ENCODE data around the gene ELK4. TPM values are rescaled to one million over a fixed set of nuclear protein-coding genes. Genes with fewer than 3 reads are reported as not detected.

ELK4 gene
- total and polyA plus RNA-seq, 2 of the 4 experiments (the other 2 are of a cell fraction): 4.6 to 11.3 TPM

- no peaks in the 10 kb centered on the region; a peak in 1 of 4 replicates for H3K79me1 ChIP-seq (ENCODE audit: low read depth in 1 of 2, low read length in 2 of 2)
- no peak overlapping the region for H3K18ac ChIP-seq (ENCODE audit: low read depth, low read length)
- H3K4me1 ChIP-seq (ENCODE audit: control insufficient read depth, insufficient read depth, low read length): peaks cover 7% of the 10 kb centered on the region; the same call in 1 of the 2 replicates
- intact Hi-C loops (cut with micrococcal nuclease): loop anchor here (10.0 kb wide), 2 partner anchors 295 to 455 kb away; partner anchors contain the start of gene KLHDC8A
- TF ChIP-seq RAD21 (IDR thresholded peaks at IDR 0.05; ENCODE audit: low read length) (no peak), ELK1 (IDR thresholded peaks at IDR 0.05; ENCODE audit: borderline replicate concordance, low read depth, low read length) (no peak), SMC3 (IDR thresholded peaks at IDR 0.05; ENCODE audit: low read depth, low read length) (no peak), BHLHE40 (IDR thresholded peaks at IDR 0.05; ENCODE audit: low read depth, low read length) (no peak), CHD1 (IDR thresholded peaks at IDR 0.05; ENCODE audit: low read depth, low read length) (no peak), FOS (IDR thresholded peaks at IDR 0.05; ENCODE audit: low read depth, low read length) (no peak), USF2 (IDR thresholded peaks at IDR 0.05; ENCODE audit: low read depth, low read length) (no peak), CEBPB (IDR thresholded peaks at IDR 0.05; ENCODE audit: low read depth, low read length) (no peak), RFX5 (IDR thresholded peaks at IDR 0.05; ENCODE audit: low read depth, low read length) (no peak), MAZ (IDR thresholded peaks at IDR 0.05; ENCODE audit: borderline replicate concordance, low read depth, low read length) (no peak), RCOR1 (IDR thresholded peaks at IDR 0.05; ENCODE audit: insufficient replicate concordance, low read length) (no peak), MXI1 (IDR thresholded peaks at IDR 0.05; ENCODE audit: borderline replicate concordance, low read depth, low read length) (no peak), POLR2A (IDR thresholded peaks at IDR 0.05; ENCODE audit: low read depth, low read length) (no peak), CTCF (conservative IDR thresholded peaks at IDR 0.05; ENCODE audit: low read depth, low read length) (no peak)
- no peak overlapping the region for H4K91ac ChIP-seq (ENCODE audit: insufficient read depth, low read depth, low read length)
- H3K9ac ChIP-seq (ENCODE audit: low read depth, low read length): no peak overlapping the region
- H3K9me1 ChIP-seq (ENCODE audit: insufficient read depth, low read length): peaks cover 7% of the 10 kb centered on the region; the same call in 1 of the 2 replicates
- H2AK5ac ChIP-seq (ENCODE audit: low read depth, low read length): no peak overlapping the region
- in situ Hi-C loops (cut with MboI; ENCODE audit: low sequenced_read_pairs): loop anchor here (10.0 to 25.0 kb wide), 3 partner anchors 262 to 462 kb away; partner anchors contain the start of gene AVPR1B
- no peak overlapping the region for H3K27ac ChIP-seq (ENCODE audit: insufficient read depth, low read length)
- no peak overlapping the region for H2BK15ac ChIP-seq (ENCODE audit: low read depth, low read length)
- H2BK20ac ChIP-seq (ENCODE audit: low read depth, low read length): no peak overlapping the region
- DNase-seq (no peak), ATAC-seq (ENCODE audit: low read depth) (no peak)
- dilution Hi-C loops (cut with HindIII; ENCODE audit: low sequenced_read_pairs, unreplicated experiment): no loop called here
- no peak overlapping the region for H2AFZ ChIP-seq (replicated peaks; ENCODE audit: low read length, poor library complexity)
- no peaks in the 10 kb centered on the region for H3K36me3 ChIP-seq (ENCODE audit: control insufficient read depth, insufficient read depth, low read length)
- no peaks in the 10 kb centered on the region for H3K27me3 ChIP-seq (ENCODE audit: control insufficient read depth, insufficient read depth, low read length)
- no peak overlapping the region for H3K4ac ChIP-seq (ENCODE audit: low read depth, low read length)
- no peak overlapping the region for H4K8ac ChIP-seq (ENCODE audit: low read depth in 2 of 2, low read length in 2 of 2)
- H4K20me1 ChIP-seq (ENCODE audit: insufficient read depth, low read length): no peaks in the 10 kb centered on the region
- H3K56ac ChIP-seq (ENCODE audit: extremely low read depth, insufficient read depth, low read length): no peak overlapping the region
- H3K23ac ChIP-seq (ENCODE audit: low read depth, low read length): no peak overlapping the region
- no peaks in the 10 kb centered on the region for H3K9me3 ChIP-seq (ENCODE audit: control insufficient read depth, insufficient read depth, low read length)
- H4K5ac ChIP-seq (ENCODE audit: low read depth, low read length): no peak overlapping the region
- CTCF ChIA-PET: interaction anchor here (0.6 to 1.2 kb wide), 3 partner anchors 18 to 51 kb away, joined by 3 to 8 read pairs (median 3); no protein-coding TSS in a partner anchor
- no peak overlapping the region for H2BK5ac ChIP-seq (ENCODE audit: low read depth, low read length, poor library complexity, severe bottlenecking)
- no peak overlapping the region for H3K14ac ChIP-seq (replicated peaks; ENCODE audit: low read depth, low read length)
- H2AK9ac ChIP-seq (replicated peaks; ENCODE audit: low read depth, low read length, poor library complexity): no peak overlapping the region
- BruUV-seq (replicated peaks): no TSS peak
- no CpG with 5 or more reads among the region's 1 CpG for WGBS, 2 experiments (ENCODE audit: extremely low coverage in 2 of 2, insufficient read length in 1 of 2)
- no peak overlapping the region for H3K4me2 ChIP-seq (ENCODE audit: low read depth, low read length)
- H2BK120ac ChIP-seq (ENCODE audit: low read depth, low read length): 0 out of 2 replicates have a peak overlapping the region, but pooled peaks have one; percentile 25
- H3K4me3 ChIP-seq (ENCODE audit: insufficient read depth, low read depth, low read length): no peak overlapping the region
- POLR2A ChIA-PET (ENCODE audit: unreplicated experiment): no interaction called here
These were observed 18.4 kb upstream of the ELK4 start for GRCh38 chr1:205650241-205650640.
